HEK293 (cell line): Measurements from ENCODE around the gene DDX53.

Experiments
- CTCF ChIA-PET: fragments of 350-600 bp; formaldehyde crosslinking; extraction: SDS; loops from one replicate; lab custom pipeline; 2021; ENCODE audit warnings: antibody characterized with exemption; lab: Yijun Ruan, JAX
- POLR2A ChIA-PET: fragments of 300-600 bp; formaldehyde crosslinking; extraction: SDS; loops from one replicate; lab custom pipeline; 2020; ENCODE audit warnings: antibody characterized with exemption, inconsistent platforms; lab: Yijun Ruan, JAX
- H3K27ac ChIP-seq: fragments of 200-500 bp; sonication (Bioruptor generic); 2 replicates; pipeline ENCODE4 v1.5.1; 2014; ENCODE audit warnings: low read depth, low read length, control low read depth, inconsistent platforms; ENCODE audit errors: extremely low read depth
- H3K36me3 ChIP-seq, 2 experiments: fragments of 200-500 bp in 1 of 2; sonication (Bioruptor generic) in 1 of 2; 1 replicate in 1 of 2; 2 replicates in 1 of 2; pipeline ENCODE4 v1.5.1; 2014 to 2017; ENCODE audit warnings: inconsistent platforms in 2 of 2, low read length in 2 of 2; ENCODE audit not compliant: control insufficient read depth in 2 of 2, insufficient read depth in 1 of 2
- H3K4me1 ChIP-seq: fragments of 200-500 bp; sonication (Bioruptor generic); 2 replicates; pipeline ENCODE4 v1.5.1; 2014; ENCODE audit warnings: mild to moderate bottlenecking, low read length, inconsistent platforms; ENCODE audit not compliant: control insufficient read depth, insufficient read depth
- H3K4me3 ChIP-seq: 2 replicates; pipeline ENCODE4 v1.5.1; 2011; ENCODE audit warnings: low read depth, mild to moderate bottlenecking, control low read depth, low read length, moderate library complexity
- H3K9me3 ChIP-seq: fragments of 200-500 bp; sonication (Bioruptor generic); 2 replicates; pipeline ENCODE4 v1.5.1; 2014; ENCODE audit warnings: low read depth, low read length, inconsistent platforms; ENCODE audit not compliant: control insufficient read depth, insufficient read depth
- BCL11B ChIP-seq: fragments of 450-650 bp; formaldehyde crosslinking; IDR thresholded peaks from 2 replicates; pipeline ENCODE4 v1.5.1; 2016; ENCODE audit warnings: low read depth, missing biosample characterization, missing genetic modification characterization
- GLIS1 ChIP-seq: fragments of 450-650 bp; formaldehyde crosslinking; IDR thresholded peaks from 2 replicates; pipeline ENCODE4 v1.5.1; 2016; ENCODE audit warnings: missing biosample characterization, missing genetic modification characterization
- HOXC10 ChIP-seq: sonication (generic); formaldehyde crosslinking; IDR thresholded peaks from 2 replicates; pipeline ENCODE4 v1.8.1; 2023; ENCODE audit warnings: mild to moderate bottlenecking, missing genetic modification reagents
- OVOL3 ChIP-seq: fragments of 450-650 bp; formaldehyde crosslinking; IDR thresholded peaks from 2 replicates; pipeline ENCODE4 v1.5.1; 2016; ENCODE audit warnings: missing biosample characterization, missing genetic modification characterization
- SETDB1 ChIP-seq: IDR thresholded peaks from one replicate; pipeline ENCODE4 v1.6.1; 2017; ENCODE audit warnings: mild to moderate bottlenecking, low read length, moderate library complexity, mixed read lengths; ENCODE audit not compliant: insufficient read length
- YY1 ChIP-seq: fragments of 450-650 bp; formaldehyde crosslinking; IDR thresholded peaks from 2 replicates; pipeline ENCODE4 v1.5.1; 2018; ENCODE audit warnings: missing biosample characterization, missing genetic modification characterization
- ZNF121 ChIP-seq: fragments of 450-650 bp; formaldehyde crosslinking; IDR thresholded peaks from 2 replicates; pipeline ENCODE4 v1.5.1; 2016; ENCODE audit warnings: missing biosample characterization, missing genetic modification characterization
- ZNF16 ChIP-seq: fragments of 450-650 bp; formaldehyde crosslinking; IDR thresholded peaks from 2 replicates; pipeline ENCODE4 v1.5.1; 2016; ENCODE audit warnings: low read depth, missing biosample characterization, missing genetic modification characterization
- ZNF214 ChIP-seq: fragments of 450-650 bp; formaldehyde crosslinking; IDR thresholded peaks from 2 replicates; pipeline ENCODE4 v1.5.1; 2017; ENCODE audit warnings: missing biosample characterization, mild to moderate bottlenecking, missing genetic modification characterization, borderline replicate concordance
- ZNF341 ChIP-seq: fragments of 450-650 bp; formaldehyde crosslinking; IDR thresholded peaks from 2 replicates; pipeline ENCODE4; 2016; ENCODE audit warnings: low read depth, missing biosample characterization, missing genetic modification characterization
- ZNF626 ChIP-seq: fragments of 450-650 bp; sonication (Bioruptor Pico); formaldehyde crosslinking; IDR thresholded peaks from 2 replicates; pipeline ENCODE4 v1.5.1; 2018; ENCODE audit warnings: missing biosample characterization, missing genetic modification characterization, inconsistent platforms
- ZXDB ChIP-seq: fragments of 450-650 bp; formaldehyde crosslinking; IDR thresholded peaks from 2 replicates; pipeline ENCODE4 v1.5.1; 2016; ENCODE audit warnings: missing biosample characterization, missing genetic modification characterization

DDX53 gene

GRCh38 chrX:23035493-23035892 is 35.7 kb downstream of the DDX53 start:
- CTCF ChIA-PET: interaction anchor here (0.6 kb wide), 1 partner anchor 977 kb away, joined by 3 read pairs; no protein-coding TSS in a partner anchor

GRCh38 chrX:23046443-23046842 is 46.7 kb downstream of the DDX53 start:
- ChIA-PET CTCF (interaction anchor here (0.7 kb wide), 1 partner anchor 1527 kb away, joined by 3 read pairs; no protein-coding TSS in a partner anchor), POLR2A (no interaction called here)
- Histone ChIP-seq H3K9me3 (no peaks in the 10 kb centered on the region), H3K4me3 (no peak overlapping the region), H3K4me1 (no peaks in the 10 kb centered on the region), H3K36me3 (no peaks in the 10 kb centered on the region), H3K27ac (no peak overlapping the region)
- no peak for TF ChIP-seq HOXC10 (CRISPR knock-in tag)

More at GRCh38 chrX:23035493-23035892, 35.7 kb downstream of the DDX53 start:
- TF ChIP-seq ZXDB (tag by site-specific recombination): no peak
- TF ChIP-seq, all 188 proteins: peak for 0
- Histone ChIP-seq H3K4me3 (no peak overlapping the region), H3K4me1 (no peaks in the 10 kb centered on the region), H3K9me3 (no peaks in the 10 kb centered on the region), H3K27ac (no peak overlapping the region), H3K36me3 (no peaks in the 10 kb centered on the region)
- POLR2A ChIA-PET: no interaction called here

GRCh38 chrX:23048806-23049573 is 49.2 kb downstream of the DDX53 start:
- H3K9me3 ChIP-seq: no peaks in the 10 kb centered on the region
- no peaks in the 10 kb centered on the region for H3K4me1 ChIP-seq
- no peak overlapping the region for H3K4me3 ChIP-seq
- TF ChIP-seq OVOL3 (tag by site-specific recombination): no peak
- no peaks in the 10 kb centered on the region for H3K36me3 ChIP-seq
- ChIA-PET CTCF (no interaction called here), POLR2A (no interaction called here)
- no peak overlapping the region for H3K27ac ChIP-seq

GRCh38 chrX:23052324-23052723 is 52.6 kb downstream of the DDX53 start:
- CTCF ChIA-PET: no interaction called here

More at GRCh38 chrX:23052324-23052723, 52.6 kb downstream of the DDX53 start:
- TF ChIP-seq ZNF121 (tag by site-specific recombination) (no peak), BCL11B (tag by site-specific recombination) (no peak), GLIS1 (no peak), ZNF214 (tag by site-specific recombination) (no peak), ZNF341 (tag by site-specific recombination) (no peak), ZNF16 (no peak), YY1 (no peak), SETDB1 (no peak), ZNF626 (tag by site-specific recombination) (no peak)
- Histone ChIP-seq H3K27ac (no peak overlapping the region), H3K4me3 (no peak overlapping the region), H3K9me3 (no peaks in the 10 kb centered on the region; the same call in 1 of the 2 replicates), H3K4me1 (no peaks in the 10 kb centered on the region), H3K36me3 (no peaks in the 10 kb centered on the region)
- POLR2A ChIA-PET: no interaction called here
